Measurements from ENCODE around the gene PSME3IP1.

- no peak for TF ChIP-seq CTCF (conservative IDR thresholded peaks at IDR 0.05; ENCODE audit: low read depth, low read length)
- TF ChIP-seq POLR2A (IDR thresholded peaks at IDR 0.05; ENCODE audit: low read depth, low read length), result no peak; the same call in 1 of the 2 replicates
- no peak for TF ChIP-seq USF2 (IDR thresholded peaks at IDR 0.05; ENCODE audit: low read depth, low read length)
- TF ChIP-seq MAZ (IDR thresholded peaks at IDR 0.05; ENCODE audit: borderline replicate concordance, low read depth, low read length), result no peak
- no peak for TF ChIP-seq RFX5 (IDR thresholded peaks at IDR 0.05; ENCODE audit: low read depth, low read length)
- no peak for TF ChIP-seq CEBPB (IDR thresholded peaks at IDR 0.05; ENCODE audit: low read depth, low read length)
- TF ChIP-seq RCOR1 (IDR thresholded peaks at IDR 0.05; ENCODE audit: insufficient replicate concordance, low read length), result no peak
- TF ChIP-seq MAFK (IDR thresholded peaks at IDR 0.05; ENCODE audit: low read depth, low read length), result no peak
- TF ChIP-seq CHD1 (IDR thresholded peaks at IDR 0.05; ENCODE audit: low read depth, low read length), result no peak
- no peak for TF ChIP-seq ELK1 (IDR thresholded peaks at IDR 0.05; ENCODE audit: borderline replicate concordance, low read depth, low read length)
- TF ChIP-seq SMC3 (IDR thresholded peaks at IDR 0.05; ENCODE audit: low read depth, low read length), result no peak
- no peak for TF ChIP-seq RAD21 (IDR thresholded peaks at IDR 0.05; ENCODE audit: low read length)
- no peak for TF ChIP-seq BHLHE40 (IDR thresholded peaks at IDR 0.05; ENCODE audit: low read depth, low read length)
Observed at GRCh38 chr16:57185446-57185944, 344 bp downstream of the PSME3IP1 start.
